ENCODE results near the gene OR1F1. TPM values are rescaled to one million over a fixed set of nuclear protein-coding genes. Genes with fewer than 3 reads are reported as not detected.

OR1F1 gene
- total RNA-seq, 1 donor from 2014 or later = not detected

DNA sequence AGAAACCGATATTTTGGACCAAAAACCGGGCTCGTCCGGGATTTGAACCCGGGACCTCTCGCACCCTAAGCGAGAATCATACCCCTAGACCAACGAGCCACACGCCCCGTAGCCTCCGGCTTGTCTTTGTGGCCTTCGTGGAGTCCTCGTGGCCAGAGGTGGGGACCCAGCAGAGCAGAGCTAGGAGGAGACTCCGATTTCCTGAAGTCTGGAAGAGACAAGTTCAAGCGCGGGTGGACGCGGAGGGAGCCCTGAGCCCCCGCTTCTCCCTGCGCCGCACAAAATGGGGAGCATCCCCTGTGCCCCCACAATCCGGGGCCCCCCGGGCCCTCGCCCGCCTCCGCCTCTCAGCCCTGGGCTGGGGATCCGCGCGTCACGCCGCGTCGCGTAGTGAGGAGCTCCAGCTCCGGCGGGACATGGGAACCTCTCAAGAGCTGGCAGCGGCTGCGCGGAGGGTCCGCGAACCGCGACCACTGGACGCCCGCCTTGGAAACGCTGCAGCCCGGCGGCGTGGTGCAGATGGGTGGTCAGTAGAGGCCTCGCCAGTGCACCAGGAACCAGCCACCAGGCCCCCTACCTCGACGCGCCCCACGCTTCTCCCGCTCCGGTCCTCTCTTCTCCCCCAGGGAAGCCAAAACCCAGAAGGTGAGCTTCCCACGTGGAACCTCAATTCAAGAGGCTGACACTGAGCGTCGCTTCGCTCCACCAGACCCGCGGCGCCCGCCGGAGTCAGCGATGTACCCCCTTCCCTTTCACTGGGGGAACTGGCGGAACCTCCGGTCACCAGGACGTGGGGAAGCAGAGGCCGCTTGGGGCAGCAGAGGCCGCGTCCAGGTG lies 5.2 kb upstream of the OR1F1 start:
- no peaks in the 10 kb centered on the region for H3K27me3 ChIP-seq (ENCODE audit: control insufficient read depth, insufficient read depth, low read length)
- TF ChIP-seq CTCF (IDR thresholded peaks at IDR 0.05; ENCODE audit: insufficient read depth, low read length, severe bottlenecking) = peak; percentile 61
- DNase-seq (ENCODE audit: low read depth) (peak; percentile 59), FAIRE-seq (no peak)
- peak overlapping the region; percentile 50 for H3K4me3 ChIP-seq (ENCODE audit: low read depth, low read length)
- H3K36me3 ChIP-seq (ENCODE audit: control insufficient read depth, insufficient read depth, low read length) = no peaks in the 10 kb centered on the region

- H3K36me3 ChIP-seq (ENCODE audit: control insufficient read depth, insufficient read depth, low read length) = no peaks in the 10 kb centered on the region
- no peak for DNase-seq (ENCODE audit: low read depth)
- FAIRE-seq = no peak
- no peak for TF ChIP-seq CTCF (IDR thresholded peaks at IDR 0.05; ENCODE audit: insufficient read depth, low read length, severe bottlenecking)
- H3K4me3 ChIP-seq (ENCODE audit: low read depth, low read length) = peak overlapping the region; percentile 50
- H3K27me3 ChIP-seq (ENCODE audit: control insufficient read depth, insufficient read depth, low read length) = no peaks in the 10 kb centered on the region
Observed at GRCh38 chr16:3183445-3184139, 4.4 kb upstream of the OR1F1 start.

DNA sequence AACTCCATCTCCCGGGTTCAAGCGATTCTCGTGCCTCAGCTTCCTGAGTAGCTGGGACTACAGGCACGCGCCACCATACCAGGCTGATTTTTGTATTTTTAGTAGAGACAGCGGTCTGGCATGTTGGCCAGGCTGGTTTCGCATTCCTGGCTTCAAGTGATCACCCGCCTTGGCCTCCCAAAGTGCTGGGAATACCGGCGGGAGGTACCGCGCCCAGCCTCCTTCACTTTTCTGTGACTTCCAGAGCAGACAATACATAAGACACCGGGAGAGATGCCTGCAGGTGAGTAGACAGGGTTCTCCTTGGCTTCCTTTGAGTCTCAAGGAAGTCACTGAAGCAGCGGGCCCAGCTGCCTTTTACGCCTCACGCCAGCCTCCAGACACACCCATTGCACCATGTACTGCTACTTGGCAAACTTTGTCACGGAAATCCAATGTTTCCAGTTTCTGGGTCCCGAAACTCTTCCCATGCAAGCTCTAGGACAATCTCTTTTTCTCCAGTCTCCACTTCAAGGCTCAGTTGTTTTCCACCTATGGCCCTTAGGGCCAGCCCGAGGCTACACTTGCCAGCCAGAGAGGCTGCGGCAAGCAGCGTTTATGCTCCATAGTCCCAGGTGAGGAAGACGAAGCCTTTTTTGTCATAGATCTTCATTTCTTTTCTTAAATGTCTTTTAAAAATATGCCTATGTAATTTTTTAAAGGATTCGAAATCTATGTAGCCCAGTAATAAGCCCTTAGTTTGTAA lies 886 bp upstream of the OR1F1 start:
- DNase-seq (ENCODE audit: low read depth) (no peak), FAIRE-seq (no peak)
- H3K36me3 ChIP-seq (ENCODE audit: control insufficient read depth, insufficient read depth, low read length) = no peaks in the 10 kb centered on the region
- no peak overlapping the region for H3K4me3 ChIP-seq (ENCODE audit: low read depth, low read length)
- TF ChIP-seq CTCF (IDR thresholded peaks at IDR 0.05; ENCODE audit: insufficient read depth, low read length, severe bottlenecking) = no peak
- no peaks in the 10 kb centered on the region for H3K27me3 ChIP-seq (ENCODE audit: control insufficient read depth, insufficient read depth, low read length)

DNA sequence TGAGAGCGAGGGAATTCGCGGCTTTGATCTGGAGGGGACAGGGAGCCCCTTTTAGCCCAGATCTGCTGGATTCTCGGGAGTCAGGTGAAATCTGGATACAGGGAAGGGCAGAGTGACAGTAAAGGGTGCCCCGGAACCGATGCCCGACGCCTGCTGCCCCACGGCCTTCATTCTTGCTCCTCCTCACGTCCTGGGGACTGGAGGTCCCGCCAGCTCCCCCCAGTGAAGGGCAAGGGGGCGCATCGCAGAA lies 596 bp downstream of the OR1F1 start:
- DNase-seq (ENCODE audit: low read depth) (no peak), FAIRE-seq (no peak)
- H3K36me3 ChIP-seq (ENCODE audit: control insufficient read depth, insufficient read depth, low read length) = no peaks in the 10 kb centered on the region
- TF ChIP-seq CTCF (IDR thresholded peaks at IDR 0.05; ENCODE audit: insufficient read depth, low read length, severe bottlenecking) = no peak
- H3K4me3 ChIP-seq (ENCODE audit: low read depth, low read length) = peak overlapping the region; percentile 56
- no peaks in the 10 kb centered on the region for H3K27me3 ChIP-seq (ENCODE audit: control insufficient read depth, insufficient read depth, low read length)

DNA sequence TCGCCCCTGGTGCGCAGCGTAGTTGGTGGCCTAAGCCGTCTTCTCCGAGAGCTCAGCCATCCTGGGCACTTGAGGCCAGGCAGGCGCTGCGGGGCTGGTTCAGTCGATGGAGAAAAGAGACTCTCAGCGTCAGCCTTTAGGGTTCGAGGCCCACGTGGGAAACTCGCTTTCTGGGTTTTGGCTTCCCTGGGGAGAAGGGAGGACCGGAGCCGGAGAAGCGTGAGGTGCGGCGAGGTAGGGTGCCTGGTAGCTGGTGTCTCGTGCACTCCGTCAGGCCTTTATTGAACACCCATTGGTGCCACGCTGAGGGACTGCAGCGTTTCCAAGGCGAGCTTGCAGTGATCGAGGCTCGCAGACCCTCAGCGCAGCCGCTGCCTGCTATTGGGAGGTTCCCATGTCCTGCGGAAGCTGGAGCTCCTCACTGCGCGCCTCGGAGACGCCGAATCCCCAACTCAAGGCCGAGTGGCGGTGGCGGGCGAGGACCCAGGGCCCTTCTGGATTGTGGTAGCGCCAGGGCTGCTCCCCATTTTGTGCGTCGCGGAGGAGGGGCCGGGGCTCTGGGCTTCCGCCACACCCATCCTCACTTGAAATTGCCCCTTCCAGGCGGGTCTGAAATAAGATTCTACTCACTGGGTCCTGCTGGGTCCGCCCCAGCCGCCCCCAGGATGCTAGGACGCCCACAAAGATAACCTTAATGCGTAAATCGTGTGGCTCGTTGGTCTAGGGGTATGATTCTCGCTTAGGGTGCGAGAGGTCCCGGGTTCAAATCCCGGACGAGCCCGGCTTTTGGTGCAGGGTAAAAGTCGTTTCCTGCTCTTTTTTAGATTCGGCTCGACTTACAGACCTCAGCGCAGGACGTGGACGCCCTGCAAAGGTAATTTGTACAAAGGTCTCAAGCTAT lies 1.2 kb downstream of the OR1F1 start:
- H3K27me3 ChIP-seq (ENCODE audit: control insufficient read depth, insufficient read depth, low read length) = no peaks in the 10 kb centered on the region
- FAIRE-seq = no peak
- H3K4me3 ChIP-seq (ENCODE audit: low read depth, low read length) = peak overlapping the region; percentile 56
- DNase-seq (ENCODE audit: low read depth) = peak; percentile 54
- H3K36me3 ChIP-seq (ENCODE audit: control insufficient read depth, insufficient read depth, low read length) = no peaks in the 10 kb centered on the region
- no peak for TF ChIP-seq CTCF (IDR thresholded peaks at IDR 0.05; ENCODE audit: insufficient read depth, low read length, severe bottlenecking)
